Measurements from ENCODE around the gene ADAMTS4. TPM values are rescaled to one million over a fixed set of nuclear protein-coding genes. Genes with fewer than 3 reads are reported as not detected.

Gene ADAMTS4
- total and polyA plus RNA-seq, 9 of the 15 experiments (the other 6 are each of a cell fraction or from before 2014, with no cell fraction given) = 0.07 to 3.7 (median 0.41) TPM

DNA sequence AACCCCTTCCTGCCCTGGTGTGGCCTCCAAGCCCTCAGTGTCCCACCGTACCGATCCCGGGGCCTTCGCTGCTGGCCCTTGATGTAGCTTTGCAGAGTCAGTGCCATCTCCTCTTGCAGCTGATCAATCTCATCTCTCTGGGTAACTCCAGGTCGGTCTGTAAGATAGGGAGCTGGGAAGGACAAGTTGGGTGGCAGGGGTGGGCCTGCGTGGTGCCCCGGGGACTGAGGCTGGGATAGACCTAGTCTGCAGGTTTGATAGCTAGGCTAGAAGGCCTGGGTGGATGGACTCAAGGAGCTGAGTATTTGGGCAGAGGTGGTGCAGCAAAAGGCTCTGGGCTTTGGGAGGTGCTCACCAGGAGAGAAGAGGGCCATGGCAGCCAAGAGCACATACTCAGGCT, 31.9 kb upstream of the ADAMTS4 start (continued):
- TF ChIP-seq, protein P1, sequence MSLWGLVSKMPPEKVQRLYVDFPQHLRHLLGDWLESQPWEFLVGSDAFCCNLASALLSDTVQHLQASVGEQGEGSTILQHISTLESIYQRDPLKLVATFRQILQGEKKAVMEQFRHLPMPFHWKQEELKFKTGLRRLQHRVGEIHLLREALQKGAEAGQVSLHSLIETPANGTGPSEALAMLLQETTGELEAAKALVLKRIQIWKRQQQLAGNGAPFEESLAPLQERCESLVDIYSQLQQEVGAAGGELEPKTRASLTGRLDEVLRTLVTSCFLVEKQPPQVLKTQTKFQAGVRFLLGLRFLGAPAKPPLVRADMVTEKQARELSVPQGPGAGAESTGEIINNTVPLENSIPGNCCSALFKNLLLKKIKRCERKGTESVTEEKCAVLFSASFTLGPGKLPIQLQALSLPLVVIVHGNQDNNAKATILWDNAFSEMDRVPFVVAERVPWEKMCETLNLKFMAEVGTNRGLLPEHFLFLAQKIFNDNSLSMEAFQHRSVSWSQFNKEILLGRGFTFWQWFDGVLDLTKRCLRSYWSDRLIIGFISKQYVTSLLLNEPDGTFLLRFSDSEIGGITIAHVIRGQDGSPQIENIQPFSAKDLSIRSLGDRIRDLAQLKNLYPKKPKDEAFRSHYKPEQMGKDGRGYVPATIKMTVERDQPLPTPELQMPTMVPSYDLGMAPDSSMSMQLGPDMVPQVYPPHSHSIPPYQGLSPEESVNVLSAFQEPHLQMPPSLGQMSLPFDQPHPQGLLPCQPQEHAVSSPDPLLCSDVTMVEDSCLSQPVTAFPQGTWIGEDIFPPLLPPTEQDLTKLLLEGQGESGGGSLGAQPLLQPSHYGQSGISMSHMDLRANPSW (CRISPR knock-in tag; IDR thresholded peaks at IDR 0.05) = no peak
- TF ChIP-seq ZNF408 (CRISPR knock-in tag; IDR thresholded peaks at IDR 0.05; ENCODE audit: low read depth) (no peak), EP400 (IDR thresholded peaks at IDR 0.05) (no peak), MED1 (CRISPR knock-in tag; IDR thresholded peaks at IDR 0.05; ENCODE audit: borderline replicate concordance) (no peak), SIN3B (IDR thresholded peaks at IDR 0.05; ENCODE audit: low read depth) (no peak)
- TF ChIP-seq, protein P2, sequence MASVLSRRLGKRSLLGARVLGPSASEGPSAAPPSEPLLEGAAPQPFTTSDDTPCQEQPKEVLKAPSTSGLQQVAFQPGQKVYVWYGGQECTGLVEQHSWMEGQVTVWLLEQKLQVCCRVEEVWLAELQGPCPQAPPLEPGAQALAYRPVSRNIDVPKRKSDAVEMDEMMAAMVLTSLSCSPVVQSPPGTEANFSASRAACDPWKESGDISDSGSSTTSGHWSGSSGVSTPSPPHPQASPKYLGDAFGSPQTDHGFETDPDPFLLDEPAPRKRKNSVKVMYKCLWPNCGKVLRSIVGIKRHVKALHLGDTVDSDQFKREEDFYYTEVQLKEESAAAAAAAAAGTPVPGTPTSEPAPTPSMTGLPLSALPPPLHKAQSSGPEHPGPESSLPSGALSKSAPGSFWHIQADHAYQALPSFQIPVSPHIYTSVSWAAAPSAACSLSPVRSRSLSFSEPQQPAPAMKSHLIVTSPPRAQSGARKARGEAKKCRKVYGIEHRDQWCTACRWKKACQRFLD (CRISPR knock-in tag; IDR thresholded peaks at IDR 0.05) = no peak
- TF ChIP-seq, protein P3, sequence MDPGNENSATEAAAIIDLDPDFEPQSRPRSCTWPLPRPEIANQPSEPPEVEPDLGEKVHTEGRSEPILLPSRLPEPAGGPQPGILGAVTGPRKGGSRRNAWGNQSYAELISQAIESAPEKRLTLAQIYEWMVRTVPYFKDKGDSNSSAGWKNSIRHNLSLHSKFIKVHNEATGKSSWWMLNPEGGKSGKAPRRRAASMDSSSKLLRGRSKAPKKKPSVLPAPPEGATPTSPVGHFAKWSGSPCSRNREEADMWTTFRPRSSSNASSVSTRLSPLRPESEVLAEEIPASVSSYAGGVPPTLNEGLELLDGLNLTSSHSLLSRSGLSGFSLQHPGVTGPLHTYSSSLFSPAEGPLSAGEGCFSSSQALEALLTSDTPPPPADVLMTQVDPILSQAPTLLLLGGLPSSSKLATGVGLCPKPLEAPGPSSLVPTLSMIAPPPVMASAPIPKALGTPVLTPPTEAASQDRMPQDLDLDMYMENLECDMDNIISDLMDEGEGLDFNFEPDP (CRISPR knock-in tag; IDR thresholded peaks at IDR 0.05) = no peak
